SH-SY5Y (cell line): ENCODE results near the gene FBXO44.

Experiments used
- GATA2 ChIP-seq: IDR thresholded peaks from 2 replicates; pipeline ENCODE4 v1.6.1; 2011; ENCODE audit warnings: mild to moderate bottlenecking, low read depth, low read length
- GATA3 ChIP-seq: IDR thresholded peaks from 2 replicates; pipeline ENCODE4 v1.6.1; 2011; ENCODE audit warnings: low read depth, mild to moderate bottlenecking, low read length, moderate library complexity

DNA sequence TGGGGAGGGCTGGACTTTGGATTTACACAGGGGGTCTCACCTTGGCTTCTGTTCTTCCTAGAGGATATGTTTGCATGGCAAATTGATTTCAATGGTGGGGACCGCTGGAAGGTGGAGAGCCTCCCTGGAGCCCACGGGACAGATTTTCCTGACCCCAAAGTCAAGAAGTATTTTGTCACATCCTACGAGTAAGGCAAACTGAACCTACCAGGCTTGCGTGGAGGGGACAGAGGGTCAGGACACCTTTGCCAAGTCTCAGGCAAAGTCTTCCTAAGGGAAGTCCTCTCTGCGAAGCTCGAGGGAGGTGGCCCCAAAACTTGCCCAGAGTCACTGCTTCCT lies 16.5 kb downstream of the FBXO44 start:
- no peak for TF ChIP-seq GATA2
- no peak for TF ChIP-seq GATA3
